Upper lobe of left lung (tissue), 4 donors: ENCODE results near the gene PDLIM5.

ENCODE experiments used
- CTCF ChIP-seq, 6 experiments: fragments of 450-650 bp in 4 of 6; fragments of 200-600 bp in 2 of 6; sonication (generic) in 2 of 6; IDR thresholded peaks; one replicate each; pipeline ENCODE4 v1.5.1; 2016 to 2019; ENCODE audit warnings: antibody characterized with exemption in 6 of 6
- EP300 ChIP-seq, 4 donors: sonication (generic); formaldehyde crosslinking; IDR thresholded peaks; one replicate each; pipeline ENCODE4 v1.5.1; 2017; ENCODE audit warnings: antibody characterized with exemption in 4 of 4, control low read depth in 2 of 4
- POLR2A ChIP-seq, 4 donors: fragments of 450-650 bp; IDR thresholded peaks; one replicate each; pipeline ENCODE4 v1.5.1; 2016 to 2017; ENCODE audit warnings: antibody characterized with exemption in 4 of 4, mild to moderate bottlenecking in 2 of 4
- POLR2AphosphoS5 ChIP-seq, 2 donors: sonication (generic); formaldehyde crosslinking; IDR thresholded peaks; one replicate each; pipeline ENCODE4 v1.5.1; 2017; ENCODE audit warnings: antibody characterized with exemption in 2 of 2

GRCh38 chr4:94548571-94548970 lies 96.8 kb downstream of the PDLIM5 start:
- TF ChIP-seq CTCF (IDR thresholded peaks at IDR 0.05) (no peak), POLR2A (IDR thresholded peaks at IDR 0.05) (no peak), POLR2AphosphoS5 (IDR thresholded peaks at IDR 0.05) (no peak), EP300 (IDR thresholded peaks at IDR 0.05) (no peak)
